ENCODE results near the gene RASAL2. TPM values are rescaled to one million over a fixed set of nuclear protein-coding genes. Genes with fewer than 3 reads are reported as not detected.

The RASAL2 gene
- total and polyA plus RNA-seq, 11 donors, result 6.2 to 112 (median 39.9) TPM

- TF ChIP-seq POLR2A (IDR thresholded peaks at IDR 0.05) (no peak), CTCF (IDR thresholded peaks at IDR 0.05) (no peak)
- no peak for DNase-seq
- 87 to 92% (median 91%) methylated on average over 16 of the region's 16 CpGs for WGBS, 4 donors
- H3K9me3 ChIP-seq, result no peaks in the 10 kb centered on the region
- no peaks in the 10 kb centered on the region for H3K36me3 ChIP-seq
- intact Hi-C loops (cut with DNase I), result no loop called here
- ATAC-seq, result no peak
- H3K27ac ChIP-seq, result no peak overlapping the region
- H3K27me3 ChIP-seq, result no peaks in the 10 kb centered on the region
- no peak overlapping the region for H3K4me3 ChIP-seq
- H3K4me1 ChIP-seq, result no peaks in the 10 kb centered on the region
These were observed 402.0 kb downstream of the RASAL2 start for GRCh38 chr1:178495741-178496409.

GRCh38 chr1:178496410-178497135, 402.7 kb downstream of the RASAL2 start, which contains the start of gene CLEC20A:
TSS of gene CLEC20A (minus strand) at chr1:178496964. CDS start at chr1:178496939, 25 bp downstream.
- H3K4me3 ChIP-seq, result no peak within 1 kb of the TSS
- intact Hi-C loops (cut with DNase I), result no loop called here
- no peak for DNase-seq
- H3K36me3 ChIP-seq, result no peaks in the 10 kb centered on the region
- no peak within 1 kb of the TSS for H3K27ac ChIP-seq
- no peaks in the 10 kb centered on the region for H3K9me3 ChIP-seq
- no peaks in the 10 kb centered on the region for H3K27me3 ChIP-seq
- 92 to 97% (median 95%) methylated on average over 25 to 26 of the region's 26 CpGs for WGBS, 4 donors
- H3K4me1 ChIP-seq, result peaks cover 0 to under 1% (median 0%) of the 10 kb centered on the region in 12 donors
- TF ChIP-seq CTCF (IDR thresholded peaks at IDR 0.05), result no peak
- TF ChIP-seq POLR2A (IDR thresholded peaks at IDR 0.05), result no peak
- no peak for ATAC-seq

GRCh38 chr1:178497903-178498478, 404.1 kb downstream of the RASAL2 start:
- ATAC-seq (no peak), DNase-seq (no peak)
- no peaks in the 10 kb centered on the region for H3K36me3 ChIP-seq
- intact Hi-C loops (cut with DNase I), result no loop called here
- peaks cover 0 to 4% (median 0%) of the 10 kb centered on the region in 12 donors for H3K4me1 ChIP-seq
- H3K9me3 ChIP-seq, result no peaks in the 10 kb centered on the region
- no peaks in the 10 kb centered on the region for H3K27me3 ChIP-seq
- no peak overlapping the region for H3K27ac ChIP-seq
- 89 to 95% (median 93%) methylated on average over 7 of the region's 7 CpGs for WGBS, 4 donors
- TF ChIP-seq CTCF (IDR thresholded peaks at IDR 0.05) (no peak), POLR2A (IDR thresholded peaks at IDR 0.05) (no peak)
- H3K4me3 ChIP-seq, result no peak overlapping the region
